ENCODE results near the gene METTL1.
"Not testable (repeated sequence)": the region's sequence is repeated elsewhere in the genome, so short reads cannot be mapped to it uniquely, and the experiment has no call there.

Gene METTL1

DNA sequence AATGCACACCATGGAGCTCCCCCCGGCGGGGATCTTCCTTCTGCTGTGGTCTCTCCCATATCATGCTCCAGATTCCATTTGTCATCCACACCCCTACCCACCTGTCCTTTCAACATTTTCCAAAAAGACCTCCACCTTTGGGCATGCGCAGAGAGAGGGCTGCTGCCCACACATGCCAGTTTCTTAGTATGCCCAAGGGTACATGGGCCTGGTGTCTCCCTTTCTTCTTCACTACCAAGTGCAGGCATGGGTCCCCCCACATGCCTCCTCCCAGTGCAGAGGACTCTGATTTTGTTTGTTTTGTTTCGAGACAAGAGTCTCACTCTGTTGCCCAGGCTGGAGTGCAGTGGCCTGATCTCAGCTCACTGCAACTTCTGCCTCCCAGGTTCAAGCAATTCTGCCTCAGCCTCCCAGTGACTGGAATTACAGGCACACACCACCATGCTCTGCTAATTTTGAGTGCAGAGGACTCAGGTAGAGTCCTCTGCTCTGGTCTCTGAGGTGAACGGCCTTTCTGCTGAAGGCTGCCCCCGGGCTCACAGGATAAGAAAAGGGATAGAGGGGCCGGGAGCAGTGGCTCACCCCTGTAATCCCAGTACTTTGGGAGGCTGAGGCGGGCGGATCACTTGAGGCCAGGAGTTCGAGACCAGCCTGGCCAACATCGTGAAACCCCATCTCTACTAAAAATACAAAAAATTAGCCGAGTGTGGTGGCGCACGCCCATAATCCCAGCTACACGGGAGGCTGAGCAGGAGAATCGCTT, 49.9 kb downstream of the METTL1 start:
- DNase-seq, result not testable (repeated sequence)

DNA sequence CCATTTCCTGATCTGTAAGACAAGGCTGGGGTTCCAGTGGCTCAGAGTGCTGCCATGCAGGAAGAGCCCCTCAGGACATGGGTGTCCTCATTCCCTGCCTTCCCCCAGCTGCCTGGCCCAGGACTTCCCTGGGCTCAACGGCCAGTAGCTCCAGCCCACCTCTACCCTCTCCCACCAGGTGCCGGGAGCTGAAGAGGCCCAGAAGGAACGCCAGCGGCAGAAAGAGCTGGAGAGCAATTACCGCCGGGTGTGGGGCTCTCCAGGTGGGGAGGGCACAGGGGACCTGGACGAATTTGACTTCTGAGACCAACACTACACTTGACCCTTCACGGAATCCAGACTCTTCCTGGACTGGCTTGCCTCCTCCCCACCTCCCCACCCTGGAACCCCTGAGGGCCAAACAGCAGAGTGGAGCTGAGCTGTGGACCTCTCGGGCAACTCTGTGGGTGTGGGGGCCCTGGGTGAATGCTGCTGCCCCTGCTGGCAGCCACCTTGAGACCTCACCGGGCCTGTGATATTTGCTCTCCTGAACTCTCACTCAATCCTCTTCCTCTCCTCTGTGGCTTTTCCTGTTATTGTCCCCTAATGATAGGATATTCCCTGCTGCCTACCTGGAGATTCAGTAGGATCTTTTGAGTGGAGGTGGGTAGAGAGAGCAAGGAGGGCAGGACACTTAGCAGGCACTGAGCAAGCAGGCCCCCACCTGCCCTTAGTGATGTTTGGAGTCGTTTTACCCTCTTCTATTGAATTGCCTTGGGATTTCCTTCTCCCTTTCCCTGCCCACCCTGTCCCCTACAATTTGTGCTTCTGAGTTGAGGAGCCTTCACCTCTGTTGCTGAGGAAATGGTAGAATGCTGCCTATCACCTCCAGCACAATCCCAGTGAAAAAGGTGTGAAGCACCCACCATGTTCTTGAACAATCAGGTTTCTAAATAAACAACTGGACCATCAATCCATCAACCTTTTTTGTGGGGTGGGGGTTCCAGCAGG, 51.0 kb downstream of the METTL1 start:
- no peak for DNase-seq

DNA sequence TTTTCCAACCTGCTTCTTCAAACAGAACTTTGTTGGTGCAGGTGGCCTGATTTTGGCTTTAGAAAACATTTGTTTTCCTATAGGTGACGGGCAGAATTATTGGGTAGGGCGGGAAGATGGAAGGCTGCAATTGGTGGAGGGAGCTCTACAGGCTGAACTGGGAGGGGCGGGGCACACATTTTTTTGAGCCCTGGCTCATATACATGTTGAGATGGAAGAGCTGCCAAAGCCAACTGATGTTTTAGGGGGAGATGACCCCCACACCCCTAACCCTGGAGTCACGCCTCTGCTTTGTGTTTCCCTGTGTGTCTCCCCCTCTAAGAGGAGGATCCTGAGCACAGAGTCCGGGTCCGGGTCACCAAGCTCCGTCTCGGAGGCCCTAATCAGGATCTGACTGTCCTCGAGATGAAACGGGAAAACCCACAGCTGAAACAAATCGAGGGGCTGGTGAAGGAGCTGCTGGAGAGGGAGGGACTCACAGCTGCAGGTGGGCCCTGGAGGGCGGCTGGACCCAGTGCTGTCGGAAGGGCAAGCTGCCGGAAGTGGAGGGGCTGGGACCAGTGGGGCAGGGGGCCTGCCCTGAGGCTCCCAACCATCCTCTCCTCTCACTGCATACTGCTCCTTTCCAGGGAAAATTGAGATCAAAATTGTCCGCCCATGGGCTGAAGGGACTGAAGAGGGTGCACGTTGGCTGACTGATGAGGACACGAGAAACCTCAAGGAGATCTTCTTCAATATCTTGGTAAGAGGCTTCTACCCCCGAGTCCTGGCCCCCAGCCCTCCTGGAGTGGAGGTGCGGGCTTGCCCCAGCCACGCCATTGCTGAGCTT, 51.9 kb downstream of the METTL1 start:
- DNase-seq, result no peak

DNA sequence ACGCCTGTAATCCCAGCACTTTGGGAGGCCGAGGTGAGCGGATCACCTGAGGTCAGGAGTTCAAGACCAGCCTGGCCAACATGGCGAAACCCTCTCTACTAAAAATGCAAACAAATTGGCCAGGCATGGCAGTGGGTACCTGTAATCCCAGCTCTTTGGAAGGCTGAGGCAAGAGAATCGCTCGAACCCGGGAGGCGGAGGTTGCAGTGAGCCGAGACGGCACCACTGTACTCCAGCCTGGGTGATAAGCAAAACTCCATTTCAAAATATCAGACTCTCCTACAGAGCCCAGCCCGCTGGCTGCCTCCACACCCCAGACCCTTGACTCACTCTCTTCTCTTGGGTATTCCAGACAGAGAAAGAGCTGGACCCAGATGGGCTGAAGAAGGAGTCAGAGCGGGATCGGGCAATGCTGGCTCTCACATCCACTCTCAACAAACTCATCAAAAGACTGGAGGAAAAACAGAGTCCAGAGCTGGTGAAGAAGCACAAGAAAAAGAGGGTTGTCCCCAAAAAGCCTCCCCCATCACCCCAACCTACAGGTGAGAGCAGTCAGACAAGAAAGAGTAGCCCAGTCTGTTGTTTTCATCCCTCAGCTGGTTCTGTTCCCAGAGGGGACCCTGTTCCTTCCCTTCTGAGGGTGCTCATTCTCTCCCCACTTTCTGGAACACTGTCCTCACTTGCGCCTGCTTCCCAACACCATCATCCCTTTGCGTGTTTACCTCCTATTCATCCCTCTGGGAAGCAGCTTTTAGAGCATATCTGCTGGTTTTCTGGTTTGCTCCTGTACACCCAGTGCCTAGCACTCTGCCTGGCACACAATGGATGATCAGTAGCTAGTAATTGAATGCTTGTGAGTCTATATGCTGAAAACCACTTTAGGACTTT, 53.0 kb downstream of the METTL1 start:
- DNase-seq, result no peak
